Stimulated activated naive CD4-positive, alpha-beta T cell (primary cell): ENCODE measurements around the gene DHDH.
"Not testable (repeated sequence)": the region's sequence is repeated elsewhere in the genome, so short reads cannot be mapped to it uniquely, and the experiment has no call there.

Source experiments
- DNase-seq, 6 experiments: peaks; one replicate each; lab custom pipeline; 2025; lab: John Stamatoyannopoulos, UW

Gene DHDH

DNA sequence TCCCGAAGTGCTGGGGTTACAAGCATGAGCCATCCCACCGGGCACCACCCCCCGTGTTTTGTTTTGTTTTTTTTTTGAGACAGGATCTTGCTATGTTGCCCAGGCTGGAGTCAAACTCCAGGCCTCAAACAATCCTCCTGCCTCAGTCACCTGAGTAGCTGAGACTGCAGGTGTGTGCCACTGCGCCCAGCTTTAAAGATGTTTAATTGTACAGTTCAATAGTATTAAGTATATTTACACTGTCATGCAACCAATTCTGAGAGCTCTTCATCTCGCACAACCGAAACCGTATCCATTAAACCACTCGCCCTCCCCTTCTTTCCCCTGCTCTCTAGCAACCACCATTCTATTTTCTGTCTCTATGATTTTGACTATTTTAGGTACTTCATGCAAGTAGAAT is 17.7 kb upstream of the DHDH start:
- no peak for DNase-seq

DNA sequence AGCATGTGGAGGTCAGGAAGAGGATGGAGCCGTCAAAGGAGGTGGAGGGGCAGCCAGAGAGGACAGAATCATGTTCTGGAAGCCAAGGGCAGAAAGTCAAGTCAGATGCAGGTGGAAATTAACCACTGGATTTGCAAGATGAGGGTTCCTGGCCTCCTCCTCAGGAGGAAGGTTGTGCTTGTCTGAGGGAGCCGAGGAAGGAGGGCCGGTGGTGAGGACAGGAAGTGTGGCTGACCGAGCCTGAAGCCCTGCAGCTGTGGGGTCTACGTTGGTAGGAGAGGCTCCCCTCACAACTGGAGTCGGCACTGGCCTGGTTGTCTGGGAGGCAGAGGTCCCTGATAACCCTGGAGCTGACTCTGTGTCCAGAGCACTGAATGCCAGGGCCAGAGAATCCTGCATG is 15.4 kb upstream of the DHDH start:
- DNase-seq: no peak

DNA sequence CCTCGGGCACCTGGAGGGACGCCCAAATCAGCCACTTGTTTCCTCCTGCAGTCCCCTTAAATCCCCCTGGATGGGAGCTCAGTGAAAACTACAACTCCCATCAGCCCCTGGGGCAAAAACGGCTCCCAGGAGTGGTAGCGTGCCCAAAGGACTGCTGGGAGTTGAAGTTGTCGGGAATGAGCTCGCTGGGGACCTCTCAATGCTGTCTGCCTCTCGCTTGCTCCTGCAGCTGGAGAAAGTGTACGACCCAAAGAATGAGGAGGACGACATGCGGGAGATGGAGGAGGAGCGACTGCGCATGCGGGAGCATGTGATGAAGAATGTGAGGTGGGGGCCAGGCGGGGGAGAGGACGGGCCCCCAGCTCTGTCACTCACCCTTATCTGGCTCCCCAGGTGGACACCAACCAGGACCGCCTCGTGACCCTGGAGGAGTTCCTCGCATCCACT is 14.7 kb upstream of the DHDH start:
- no peak for DNase-seq

GRCh38 chr19:48919271-48919670 is 14.2 kb upstream of the DHDH start:
- not testable (repeated sequence) for DNase-seq

GRCh38 chr19:48920949-48921348 is 12.6 kb upstream of the DHDH start:
- no peak for DNase-seq

GRCh38 chr19:48921721-48922500 is 11.6 kb upstream of the DHDH start:
- DNase-seq: no peak

DNA sequence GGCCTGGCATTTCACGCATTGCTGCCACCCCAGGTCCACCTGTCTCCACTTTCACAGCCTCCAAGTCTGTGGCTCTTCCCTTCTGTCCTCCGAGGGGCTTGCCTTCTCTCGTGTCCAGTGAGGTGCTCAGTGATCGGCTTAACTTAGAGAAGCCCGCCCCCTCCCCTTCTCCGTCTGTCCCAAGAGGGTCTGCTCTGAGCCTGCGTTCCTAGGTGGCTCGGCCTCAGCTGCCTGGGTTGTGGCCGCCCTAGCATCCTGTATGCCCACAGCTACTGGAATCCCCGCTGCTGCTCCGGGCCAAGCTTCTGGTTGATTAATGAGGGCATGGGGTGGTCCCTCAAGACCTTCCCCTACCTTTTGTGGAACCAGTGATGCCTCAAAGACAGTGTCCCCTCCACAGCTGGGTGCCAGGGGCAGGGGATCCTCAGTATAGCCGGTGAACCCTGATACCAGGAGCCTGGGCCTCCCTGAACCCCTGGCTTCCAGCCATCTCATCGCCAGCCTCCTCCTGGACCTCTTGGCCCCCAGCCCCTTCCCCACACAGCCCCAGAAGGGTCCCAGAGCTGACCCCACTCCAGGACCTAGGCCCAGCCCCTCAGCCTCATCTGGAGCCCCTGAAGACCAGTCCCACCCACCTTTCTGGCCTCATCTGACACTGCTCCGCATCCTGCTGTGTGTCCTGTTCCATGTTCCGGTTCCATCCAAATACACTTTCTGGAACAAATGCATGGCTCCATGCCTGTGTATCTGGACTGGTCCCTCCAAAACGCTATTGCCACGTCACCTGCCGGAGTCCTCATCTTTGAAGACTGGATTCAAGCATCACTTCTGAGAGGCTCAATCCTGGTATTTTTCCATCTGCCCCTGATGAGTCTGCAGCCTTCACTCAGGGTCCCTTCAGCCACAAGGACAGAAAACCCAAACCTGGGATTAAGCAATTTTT is 10.7 kb upstream of the DHDH start:
- no peak for DNase-seq

- no peak for DNase-seq
Measured at GRCh38 chr19:48925240-48925843, 8.2 kb upstream of the DHDH start.

DNA sequence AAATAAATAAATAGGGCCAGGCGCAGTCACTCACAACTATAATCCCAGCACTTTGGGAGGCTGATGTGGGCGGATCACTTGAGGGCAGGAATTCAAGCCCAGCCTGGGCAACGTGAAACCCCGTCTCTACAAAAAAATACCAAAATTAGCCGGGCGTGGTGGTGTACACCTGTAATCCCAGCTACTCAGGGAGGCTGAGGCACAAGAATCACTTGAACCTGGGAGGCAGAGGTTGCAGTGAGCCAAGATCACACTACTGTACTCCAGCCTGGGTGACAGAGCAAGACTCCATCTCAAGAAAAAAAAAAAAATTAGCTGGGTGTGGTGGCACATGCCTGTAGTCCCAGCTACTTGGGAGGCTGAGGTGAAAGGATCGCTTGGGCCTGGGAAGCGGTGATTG is 7.6 kb upstream of the DHDH start:
- not testable (repeated sequence) for DNase-seq

GRCh38 chr19:48926909-48927308 is 6.6 kb upstream of the DHDH start:
- peak in 2 of 6 experiments; percentile 21 to 38 for DNase-seq

- DNase-seq: not testable (repeated sequence)
Measured at GRCh38 chr19:48927692-48928091, 5.8 kb upstream of the DHDH start.

GRCh38 chr19:48928164-48929025 is 5.1 kb upstream of the DHDH start:
- no peak for DNase-seq

- no peak for DNase-seq
Measured at GRCh38 chr19:48934837-48935236, 1.3 kb downstream of the DHDH start.

DNA sequence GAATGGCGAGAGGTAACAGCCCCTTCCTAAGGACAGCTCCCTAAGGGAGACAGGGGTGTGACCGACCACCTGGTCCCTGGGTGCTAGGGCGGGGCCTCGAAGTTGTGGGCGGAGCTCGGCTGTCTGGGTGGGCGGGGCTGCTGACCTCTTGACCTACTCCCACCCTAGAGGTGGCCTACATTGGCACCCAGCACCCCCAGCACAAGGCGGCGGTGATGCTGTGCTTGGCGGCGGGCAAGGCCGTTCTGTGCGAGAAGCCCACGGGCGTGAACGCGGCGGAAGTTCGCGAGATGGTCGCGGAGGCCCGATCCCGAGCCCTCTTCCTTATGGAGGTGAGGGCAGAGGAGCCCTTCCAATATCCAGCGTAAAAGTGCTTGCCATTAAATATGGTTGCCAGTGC is 2.4 kb downstream of the DHDH start:
- no peak for DNase-seq

GRCh38 chr19:48938256-48938655 is 4.8 kb downstream of the DHDH start:
- DNase-seq: no peak

DNA sequence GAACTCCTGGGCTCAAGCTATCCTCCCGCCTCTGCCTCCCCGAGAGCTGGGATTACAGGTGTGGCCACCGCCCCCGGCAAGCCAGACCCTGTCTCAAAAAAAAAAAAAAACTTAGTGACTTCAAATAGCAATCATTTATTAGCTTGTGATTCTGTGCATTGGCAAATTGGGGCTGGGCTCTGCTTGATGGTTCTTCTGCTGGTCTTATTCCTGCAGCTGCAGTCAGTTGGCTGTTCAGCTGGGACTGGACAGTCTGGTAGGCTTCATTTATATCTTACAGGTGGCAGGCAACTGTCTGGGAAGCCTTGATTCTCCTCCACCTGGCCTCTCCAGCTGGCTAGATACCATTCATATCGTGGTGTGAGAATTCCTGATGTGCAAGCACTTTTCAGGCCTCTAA is 7.4 kb downstream of the DHDH start:
- DNase-seq: no peak

DNA sequence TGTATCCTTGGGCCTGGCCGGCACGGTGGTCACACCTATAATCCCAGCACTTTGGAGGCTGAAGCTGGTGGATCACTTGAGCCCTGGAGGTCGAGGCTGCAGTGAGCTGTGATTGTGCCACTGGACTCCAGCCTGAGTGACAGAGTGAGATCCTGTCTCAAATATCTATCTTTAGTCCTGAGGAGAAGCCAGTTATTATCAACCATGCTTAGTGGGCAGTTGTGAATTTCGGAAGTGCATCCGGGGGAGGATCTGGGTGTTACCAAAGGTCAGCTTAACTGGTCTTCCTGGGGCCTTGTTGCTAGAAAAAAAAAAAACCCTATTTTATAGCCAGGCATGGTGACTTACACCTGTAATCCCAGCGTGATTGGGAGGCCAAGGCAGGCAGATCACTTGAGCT is 9.6 kb downstream of the DHDH start:
- DNase-seq: no peak

DNA sequence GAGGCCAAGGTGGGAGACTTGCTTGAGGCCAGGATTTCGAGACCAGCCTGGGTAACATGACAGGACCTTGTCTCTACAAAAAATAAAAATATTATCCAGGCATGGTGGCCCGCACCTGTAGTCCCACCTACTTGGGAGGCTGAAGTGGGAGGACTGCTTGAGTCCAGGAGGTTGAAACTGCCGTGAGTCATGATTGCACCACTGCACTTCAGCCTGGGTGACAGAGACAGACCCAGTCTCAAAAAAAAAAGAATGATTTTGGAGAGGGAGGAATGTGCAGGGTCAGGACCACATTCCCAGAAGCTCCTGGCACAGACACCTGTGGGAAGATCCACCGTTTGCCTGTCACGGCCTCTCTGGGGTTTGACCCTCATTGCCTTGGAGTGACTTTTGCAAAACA is 11.9 kb downstream of the DHDH start:
- DNase-seq: no peak

GRCh38 chr19:48945817-48946216 is 12.3 kb downstream of the DHDH start:
- DNase-seq: no peak

DNA sequence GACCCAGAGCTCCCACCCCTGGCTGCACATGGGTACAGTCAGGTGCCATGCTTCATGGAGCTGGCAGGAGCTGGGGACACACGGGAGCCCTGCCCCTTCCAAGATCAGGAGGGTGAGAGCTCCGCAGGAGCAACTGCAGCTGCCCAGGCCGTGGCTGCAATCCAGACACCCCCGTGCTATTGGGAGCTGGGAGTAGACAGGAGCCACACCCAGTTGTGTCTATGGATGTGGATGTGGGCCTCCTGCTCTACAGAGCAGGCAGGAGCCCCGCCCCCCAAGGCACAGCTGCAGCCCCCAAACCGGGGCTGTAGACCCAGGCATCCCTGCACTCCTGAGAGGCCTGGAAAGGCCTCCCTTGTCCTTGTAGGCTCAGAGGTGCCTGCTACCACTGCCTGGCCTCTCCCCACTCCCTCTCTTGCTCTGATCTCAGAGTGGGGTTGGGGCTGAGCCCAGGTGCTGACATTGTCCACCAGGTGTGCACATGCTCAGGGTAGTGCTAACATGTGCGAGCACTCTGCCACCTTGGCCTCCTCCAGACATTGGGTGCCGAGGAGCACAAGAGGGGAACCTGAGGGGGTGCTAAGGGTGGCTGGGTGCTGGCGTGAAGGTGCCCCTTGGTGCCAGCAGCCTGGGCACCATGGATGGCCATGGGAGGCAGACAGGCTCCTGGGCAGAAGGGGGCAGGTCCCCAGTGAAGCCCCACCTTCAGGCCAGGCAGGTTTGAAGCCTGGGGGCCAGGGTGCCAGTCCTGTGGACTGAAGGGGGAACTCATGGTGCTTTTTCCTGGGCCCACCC is 13.2 kb downstream of the DHDH start:
- DNase-seq: no peak

- DNase-seq: no peak
Measured at GRCh38 chr19:48947258-48947542, 13.7 kb downstream of the DHDH start.
